HepG2 (cell line): ENCODE results near the gene LBX2. TPM values are rescaled to one million over a fixed set of nuclear protein-coding genes. Genes with fewer than 3 reads are reported as not detected.

ENCODE experiments used
- AGO2 ChIP-seq: fragments of 200-400 bp; formaldehyde crosslinking; optimal IDR thresholded peaks from 2 replicates; pipeline ENCODE3; 2017; ENCODE audit warnings: mild to moderate bottlenecking, low read depth, low read length, moderate library complexity
- AKAP8 ChIP-seq: sonication (generic); formaldehyde crosslinking; IDR thresholded peaks from 2 replicates; pipeline ENCODE4 v1.5.1; 2020; ENCODE audit warnings: mild to moderate bottlenecking, missing genetic modification reagents
- CEBPB ChIP-seq: IDR thresholded peaks from 2 replicates; pipeline ENCODE4 v1.6.1; 2011; ENCODE audit warnings: low read depth, low read length, improper control_type of control experiment, borderline replicate concordance
- CEBPG ChIP-seq: IDR thresholded peaks from 2 replicates; pipeline ENCODE4 v1.6.1; 2016
- EEA1 ChIP-seq: sonication (generic); formaldehyde crosslinking; IDR thresholded peaks from 2 replicates; pipeline ENCODE4 v1.5.1; 2020; ENCODE audit warnings: mild to moderate bottlenecking, missing genetic modification reagents, borderline replicate concordance
- GATA4 ChIP-seq: sonication (generic); IDR thresholded peaks from 2 replicates; pipeline ENCODE4 v1.6.1; 2016; ENCODE audit warnings: antibody characterized with exemption, low read depth, borderline replicate concordance
- NFE2L2 ChIP-seq: fragments of 150-350 bp; IDR thresholded peaks from 2 replicates; pipeline ENCODE4 v1.6.1; 2014; ENCODE audit warnings: low read length
- RBM22 ChIP-seq: fragments of 200-400 bp; formaldehyde crosslinking; optimal IDR thresholded peaks from 2 replicates; pipeline ENCODE3; 2017; ENCODE audit warnings: mild to moderate bottlenecking, low read length, moderate library complexity
- SATB2 ChIP-seq: sonication (generic); formaldehyde crosslinking; IDR thresholded peaks from 2 replicates; pipeline ENCODE4 v1.5.0; 2020; ENCODE audit warnings: missing genetic modification reagents
- ZNF224 ChIP-seq: sonication (generic); formaldehyde crosslinking; IDR thresholded peaks from 2 replicates; pipeline ENCODE4 v1.5.0; 2020; ENCODE audit warnings: mild to moderate bottlenecking, missing genetic modification reagents
- ZNF274 ChIP-seq: sonication (generic); formaldehyde crosslinking; IDR thresholded peaks from 2 replicates; pipeline ENCODE4 v1.5.1; 2020; ENCODE audit warnings: mild to moderate bottlenecking, missing genetic modification reagents
- ZNF451 ChIP-seq: sonication (generic); formaldehyde crosslinking; IDR thresholded peaks from 2 replicates; pipeline ENCODE4 v1.5.0; 2020; ENCODE audit warnings: mild to moderate bottlenecking, missing genetic modification reagents
- ZNF530 ChIP-seq: sonication (generic); formaldehyde crosslinking; IDR thresholded peaks from 2 replicates; pipeline ENCODE4 v1.5.0; 2020; ENCODE audit warnings: low read depth, mild to moderate bottlenecking, missing genetic modification reagents
- ZSCAN9 ChIP-seq: IDR thresholded peaks from 2 replicates; pipeline ENCODE4 v1.6.1; 2016; ENCODE audit warnings: borderline replicate concordance
- polyA plus RNA-seq, 8 experiments: library from polyadenylated mRNA; depleted of rRNA in 3 of 8; stranded (reverse) in 7 of 8; unstranded in 1 of 8; fragments of >200 nt; fragmentation: Illumina TruSeq in 4 of 8; extraction: Trizol in 4 of 8; gene quantifications; 2 replicates each; pipeline versions ENCODE4 v1.2.1 to v1.2.3, GENCODE V29; 2011 to 2016; ENCODE audit warnings: low read depth in 4 of 8, missing spikeins in 1 of 8, mixed read lengths in 1 of 8; ENCODE audit not compliant: insufficient read depth in 1 of 8
- total RNA-seq, 5 experiments: library from RNA; depleted of rRNA; stranded (reverse); fragments of >200 nt; fragmentation: Illumina TruSeq; extraction: Trizol; gene quantifications; 2 replicates each; pipeline ENCODE4 v1.2.3, GENCODE V29; 2016; ENCODE audit warnings: low read depth in 1 of 5
- TF ChIP-seq, protein P1 (sequence below): sonication (generic); formaldehyde crosslinking; IDR thresholded peaks from 2 replicates; pipeline ENCODE4 v1.5.0; 2020; ENCODE audit warnings: missing genetic modification reagents, mild to moderate bottlenecking, borderline replicate concordance
- TF ChIP-seq, protein P2 (sequence below): sonication (generic); formaldehyde crosslinking; IDR thresholded peaks from 2 replicates; pipeline ENCODE4 v1.4.0; 2020; ENCODE audit warnings: missing genetic modification reagents
- TF ChIP-seq, protein P3 (sequence below): sonication (generic); formaldehyde crosslinking; IDR thresholded peaks from 2 replicates; pipeline ENCODE4 v1.5.1; 2020; ENCODE audit warnings: mild to moderate bottlenecking, missing genetic modification reagents, borderline replicate concordance
- TF ChIP-seq, protein P4 (sequence below): sonication (generic); formaldehyde crosslinking; conservative IDR thresholded peaks from 2 replicates; pipeline ENCODE4 v1.8.1; 2023; ENCODE audit warnings: missing genetic modification reagents
- TF ChIP-seq, protein P5 (sequence below): sonication (generic); formaldehyde crosslinking; IDR thresholded peaks from 2 replicates; pipeline ENCODE4 v1.4.0; 2020; ENCODE audit warnings: missing genetic modification reagents

Gene LBX2
- total and polyA plus RNA-seq, 2 of the 13 experiments (the other 11 are each of a cell fraction or from before 2014, with no cell fraction given) = 6.4 to 8.1 TPM

DNA sequence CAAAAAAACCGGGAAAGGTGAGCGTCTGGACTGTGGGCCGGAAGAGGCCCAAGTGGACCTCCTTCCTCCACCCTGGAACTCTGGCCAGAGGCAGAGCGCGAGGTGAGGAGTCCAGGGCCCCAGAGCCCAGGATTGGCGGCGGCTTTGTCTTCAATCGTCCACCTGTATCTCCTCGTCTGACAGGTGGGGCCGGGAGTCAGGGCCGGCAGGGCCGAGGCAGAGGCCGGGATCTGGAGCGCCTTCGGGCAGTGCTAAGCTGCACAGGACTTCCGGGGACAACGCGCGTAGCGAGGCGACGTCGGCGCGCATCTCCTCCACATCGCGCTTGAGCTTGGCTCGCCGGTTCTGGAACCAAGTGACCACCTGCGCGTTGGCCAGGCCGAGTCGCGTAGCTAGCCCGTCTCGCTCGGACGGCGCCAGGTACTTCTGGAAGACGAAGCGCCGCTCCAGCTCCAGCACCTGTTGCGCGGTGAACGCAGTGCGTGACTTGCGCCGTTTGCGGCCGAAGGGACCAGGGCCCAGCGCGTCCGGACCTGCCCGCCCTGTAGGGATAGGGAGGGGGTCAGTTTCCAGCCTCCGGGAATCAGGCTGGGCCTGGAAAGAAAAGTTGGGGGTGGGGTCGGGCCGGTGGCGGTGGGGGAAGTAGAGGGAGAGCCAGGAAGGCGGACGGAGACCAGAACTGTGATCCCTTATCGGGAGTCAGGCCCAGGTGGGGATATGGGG is 1.5 kb downstream of the LBX2 start (continued):
- TF ChIP-seq, protein P1, sequence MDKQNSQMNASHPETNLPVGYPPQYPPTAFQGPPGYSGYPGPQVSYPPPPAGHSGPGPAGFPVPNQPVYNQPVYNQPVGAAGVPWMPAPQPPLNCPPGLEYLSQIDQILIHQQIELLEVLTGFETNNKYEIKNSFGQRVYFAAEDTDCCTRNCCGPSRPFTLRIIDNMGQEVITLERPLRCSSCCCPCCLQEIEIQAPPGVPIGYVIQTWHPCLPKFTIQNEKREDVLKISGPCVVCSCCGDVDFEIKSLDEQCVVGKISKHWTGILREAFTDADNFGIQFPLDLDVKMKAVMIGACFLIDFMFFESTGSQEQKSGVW = no peak
- TF ChIP-seq EEA1 (CRISPR knock-in tag) = 0 out of 2 replicates have a peak, but pooled peaks have one; percentile 60
- no peak for TF ChIP-seq RBM22
- no peak for TF ChIP-seq ZNF274 (CRISPR knock-in tag)
- 0 out of 2 replicates have a peak, but pooled peaks have one; percentile 40 for TF ChIP-seq SATB2 (CRISPR knock-in tag)
- TF ChIP-seq AKAP8 (CRISPR knock-in tag) = no peak; the same call in 1 of the 2 replicates
- no peak for TF ChIP-seq GATA4
- TF ChIP-seq ZNF224 (CRISPR knock-in tag) = peak; percentile 67; the same call in 1 of the 2 replicates
- no peak for TF ChIP-seq CEBPG (CRISPR knock-in tag)
- no peak for TF ChIP-seq ZSCAN9 (CRISPR knock-in tag)
- peak; percentile 97 for TF ChIP-seq AGO2
- TF ChIP-seq, protein P2, sequence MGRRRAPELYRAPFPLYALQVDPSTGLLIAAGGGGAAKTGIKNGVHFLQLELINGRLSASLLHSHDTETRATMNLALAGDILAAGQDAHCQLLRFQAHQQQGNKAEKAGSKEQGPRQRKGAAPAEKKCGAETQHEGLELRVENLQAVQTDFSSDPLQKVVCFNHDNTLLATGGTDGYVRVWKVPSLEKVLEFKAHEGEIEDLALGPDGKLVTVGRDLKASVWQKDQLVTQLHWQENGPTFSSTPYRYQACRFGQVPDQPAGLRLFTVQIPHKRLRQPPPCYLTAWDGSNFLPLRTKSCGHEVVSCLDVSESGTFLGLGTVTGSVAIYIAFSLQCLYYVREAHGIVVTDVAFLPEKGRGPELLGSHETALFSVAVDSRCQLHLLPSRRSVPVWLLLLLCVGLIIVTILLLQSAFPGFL (CRISPR knock-in tag) = 0 out of 2 replicates have a peak, but pooled peaks have one; percentile 64
- TF ChIP-seq, protein P3, sequence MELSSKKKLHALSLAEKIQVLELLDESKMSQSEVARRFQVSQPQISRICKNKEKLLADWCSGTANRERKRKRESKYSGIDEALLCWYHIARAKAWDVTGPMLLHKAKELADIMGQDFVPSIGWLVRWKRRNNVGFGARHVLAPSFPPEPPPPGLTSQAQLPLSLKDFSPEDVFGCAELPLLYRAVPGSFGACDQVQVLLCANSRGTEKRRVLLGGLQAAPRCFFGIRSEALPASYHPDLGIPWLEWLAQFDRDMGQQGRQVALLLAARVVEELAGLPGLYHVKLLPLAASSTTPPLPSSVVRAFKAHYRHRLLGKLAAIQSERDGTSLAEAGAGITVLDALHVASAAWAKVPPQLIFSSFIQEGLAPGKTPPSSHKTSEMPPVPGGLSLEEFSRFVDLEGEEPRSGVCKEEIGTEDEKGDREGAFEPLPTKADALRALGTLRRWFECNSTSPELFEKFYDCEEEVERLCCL (CRISPR knock-in tag) = no peak
- TF ChIP-seq, protein P4, sequence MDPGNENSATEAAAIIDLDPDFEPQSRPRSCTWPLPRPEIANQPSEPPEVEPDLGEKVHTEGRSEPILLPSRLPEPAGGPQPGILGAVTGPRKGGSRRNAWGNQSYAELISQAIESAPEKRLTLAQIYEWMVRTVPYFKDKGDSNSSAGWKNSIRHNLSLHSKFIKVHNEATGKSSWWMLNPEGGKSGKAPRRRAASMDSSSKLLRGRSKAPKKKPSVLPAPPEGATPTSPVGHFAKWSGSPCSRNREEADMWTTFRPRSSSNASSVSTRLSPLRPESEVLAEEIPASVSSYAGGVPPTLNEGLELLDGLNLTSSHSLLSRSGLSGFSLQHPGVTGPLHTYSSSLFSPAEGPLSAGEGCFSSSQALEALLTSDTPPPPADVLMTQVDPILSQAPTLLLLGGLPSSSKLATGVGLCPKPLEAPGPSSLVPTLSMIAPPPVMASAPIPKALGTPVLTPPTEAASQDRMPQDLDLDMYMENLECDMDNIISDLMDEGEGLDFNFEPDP (CRISPR knock-in tag) = 0 out of 2 replicates have a peak, but pooled peaks have one; percentile 67
- no peak for TF ChIP-seq ZNF451 (CRISPR knock-in tag)
- no peak for TF ChIP-seq NFE2L2
- TF ChIP-seq, protein P5, sequence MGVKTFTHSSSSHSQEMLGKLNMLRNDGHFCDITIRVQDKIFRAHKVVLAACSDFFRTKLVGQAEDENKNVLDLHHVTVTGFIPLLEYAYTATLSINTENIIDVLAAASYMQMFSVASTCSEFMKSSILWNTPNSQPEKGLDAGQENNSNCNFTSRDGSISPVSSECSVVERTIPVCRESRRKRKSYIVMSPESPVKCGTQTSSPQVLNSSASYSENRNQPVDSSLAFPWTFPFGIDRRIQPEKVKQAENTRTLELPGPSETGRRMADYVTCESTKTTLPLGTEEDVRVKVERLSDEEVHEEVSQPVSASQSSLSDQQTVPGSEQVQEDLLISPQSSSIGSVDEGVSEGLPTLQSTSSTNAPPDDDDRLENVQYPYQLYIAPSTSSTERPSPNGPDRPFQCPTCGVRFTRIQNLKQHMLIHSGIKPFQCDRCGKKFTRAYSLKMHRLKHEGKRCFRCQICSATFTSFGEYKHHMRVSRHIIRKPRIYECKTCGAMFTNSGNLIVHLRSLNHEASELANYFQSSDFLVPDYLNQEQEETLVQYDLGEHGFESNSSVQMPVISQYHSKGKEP = no peak
- 0 out of 2 replicates have a peak, but pooled peaks have one; percentile 53 for TF ChIP-seq ZNF530 (CRISPR knock-in tag)
- TF ChIP-seq CEBPB = no peak
